Tibial nerve (tissue), 4 donors: ENCODE results near the gene FLNC.

Experiments
- EP300 ChIP-seq, 2 donors: sonication (generic); formaldehyde crosslinking; IDR thresholded peaks; one replicate each; pipeline ENCODE4 v1.6.1; 2017; ENCODE audit warnings: antibody characterized with exemption in 2 of 2, mild to moderate bottlenecking in 1 of 2
- POLR2A ChIP-seq, 2 donors: fragments of 450-650 bp; IDR thresholded peaks; one replicate each; pipeline ENCODE4 v1.6.1; 2017; ENCODE audit warnings: antibody characterized with exemption in 2 of 2, mild to moderate bottlenecking in 2 of 2, moderate library complexity in 2 of 2
- TF ChIP-seq, protein P1 (sequence below), 5 experiments: fragments of 200-600 bp in 3 of 5; fragments of 450-650 bp in 2 of 5; sonication (generic) in 3 of 5; IDR thresholded peaks; one replicate each; pipeline ENCODE4 v1.5.1; 2016 to 2019; ENCODE audit warnings: antibody characterized with exemption in 5 of 5, mild to moderate bottlenecking in 3 of 5, moderate library complexity in 2 of 5

DNA sequence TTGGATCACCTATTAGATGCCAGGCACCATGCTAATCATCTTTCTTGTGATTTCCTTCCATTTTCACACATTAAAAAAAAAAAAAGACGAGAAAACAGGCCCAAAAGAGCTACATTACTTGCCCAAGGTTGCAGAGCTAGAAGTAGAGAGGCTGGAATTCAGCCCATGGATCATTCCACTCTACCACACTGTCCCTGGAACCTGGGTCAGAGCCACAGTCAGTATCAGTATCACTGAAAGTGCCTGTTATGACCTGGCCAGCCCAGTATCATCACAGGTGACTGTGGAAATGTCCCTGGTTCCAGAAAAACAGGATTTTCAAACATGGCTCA, 3.3 kb upstream of the FLNC start:
- TF ChIP-seq, protein P1, sequence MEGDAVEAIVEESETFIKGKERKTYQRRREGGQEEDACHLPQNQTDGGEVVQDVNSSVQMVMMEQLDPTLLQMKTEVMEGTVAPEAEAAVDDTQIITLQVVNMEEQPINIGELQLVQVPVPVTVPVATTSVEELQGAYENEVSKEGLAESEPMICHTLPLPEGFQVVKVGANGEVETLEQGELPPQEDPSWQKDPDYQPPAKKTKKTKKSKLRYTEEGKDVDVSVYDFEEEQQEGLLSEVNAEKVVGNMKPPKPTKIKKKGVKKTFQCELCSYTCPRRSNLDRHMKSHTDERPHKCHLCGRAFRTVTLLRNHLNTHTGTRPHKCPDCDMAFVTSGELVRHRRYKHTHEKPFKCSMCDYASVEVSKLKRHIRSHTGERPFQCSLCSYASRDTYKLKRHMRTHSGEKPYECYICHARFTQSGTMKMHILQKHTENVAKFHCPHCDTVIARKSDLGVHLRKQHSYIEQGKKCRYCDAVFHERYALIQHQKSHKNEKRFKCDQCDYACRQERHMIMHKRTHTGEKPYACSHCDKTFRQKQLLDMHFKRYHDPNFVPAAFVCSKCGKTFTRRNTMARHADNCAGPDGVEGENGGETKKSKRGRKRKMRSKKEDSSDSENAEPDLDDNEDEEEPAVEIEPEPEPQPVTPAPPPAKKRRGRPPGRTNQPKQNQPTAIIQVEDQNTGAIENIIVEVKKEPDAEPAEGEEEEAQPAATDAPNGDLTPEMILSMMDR (IDR thresholded peaks at IDR 0.05) = no peak
- TF ChIP-seq POLR2A (IDR thresholded peaks at IDR 0.05) = no peak
- TF ChIP-seq EP300 (IDR thresholded peaks at IDR 0.05) = no peak
